Astrocyte of the cerebellum (primary cell): ENCODE results near the gene EPHX1.

ENCODE experiments used
- DNase-seq: peaks from one replicate; pipeline ENCODE4 v3.0.0-alpha.2; 2011; ENCODE audit warnings: low read depth
- H3K4me3 ChIP-seq: 2 replicates; pipeline ENCODE4 v1.5.1; 2011; ENCODE audit warnings: mild to moderate bottlenecking, low read depth, low read length, moderate library complexity
- CTCF ChIP-seq: IDR thresholded peaks from 2 replicates; pipeline ENCODE4 v1.5.1; 2012; ENCODE audit warnings: low read length, low read depth, moderate library complexity, mild to moderate bottlenecking; ENCODE audit errors: missing control alignments
- in situ Hi-C: cut with HindIII; loops from 2 replicates; pipeline ENCODE4 v1.10.0; 2017; ENCODE audit warnings: low sequenced_read_pairs

Gene EPHX1

DNA sequence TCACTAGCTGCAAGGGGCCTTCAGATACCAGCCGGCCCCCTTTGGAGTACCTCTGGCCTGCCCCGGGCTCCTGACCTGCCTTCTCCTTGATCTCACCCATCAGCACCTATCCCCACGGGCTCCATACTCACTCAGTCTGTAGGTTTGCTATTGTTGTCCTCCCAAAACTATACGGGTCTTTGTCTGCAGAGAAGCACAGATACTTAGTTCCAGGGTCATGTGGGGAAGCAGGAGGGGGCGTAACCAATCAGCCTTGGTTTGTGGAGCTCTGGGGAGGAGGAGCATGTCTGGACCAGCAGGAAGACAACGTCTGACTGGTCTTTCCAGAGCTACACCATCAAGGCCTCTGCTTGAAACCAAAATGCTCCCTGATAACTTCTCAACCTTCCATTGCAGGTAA, 57.1 kb downstream of the EPHX1 start:
- DNase-seq: no peak
- TF ChIP-seq CTCF: no peak
- in situ Hi-C loops: no loop called here
- H3K4me3 ChIP-seq: no peak overlapping the region

DNA sequence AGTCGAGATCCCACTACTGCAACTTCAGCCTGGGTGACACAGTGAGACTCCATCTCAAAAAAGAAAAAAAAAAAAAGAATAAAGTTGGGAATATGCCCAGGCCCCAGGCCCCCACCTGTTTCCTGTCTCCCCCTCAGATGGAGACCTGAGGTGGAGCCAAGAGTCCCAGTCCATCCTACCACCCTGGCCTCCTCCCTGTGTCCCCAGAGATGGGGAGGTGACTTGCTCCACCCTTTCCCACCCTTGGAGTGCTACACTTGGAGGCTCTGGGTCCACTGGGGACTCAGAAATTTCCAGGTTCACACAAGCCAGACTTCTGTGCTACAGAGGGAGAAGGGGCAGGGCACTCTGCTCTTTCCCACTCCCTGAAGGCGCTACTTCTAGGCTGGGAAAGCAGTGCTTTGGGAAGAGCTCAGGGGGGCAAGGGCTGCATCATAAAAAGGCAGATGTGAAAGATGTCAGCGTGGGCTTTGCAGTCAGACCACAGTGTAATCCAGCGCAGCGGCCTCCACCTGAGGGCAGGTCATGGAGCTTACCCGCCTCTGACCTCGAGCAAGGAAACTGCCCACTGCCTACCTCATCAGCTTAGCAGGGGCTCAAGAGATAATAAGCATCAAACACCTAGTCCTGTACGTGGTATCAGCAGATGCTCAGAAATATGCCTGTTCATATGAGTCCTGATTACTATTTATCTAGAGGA, 58.9 kb downstream of the EPHX1 start:
- no peak overlapping the region for H3K4me3 ChIP-seq
- no peak for TF ChIP-seq CTCF
- no peak for DNase-seq
- in situ Hi-C loops: no loop called here

- in situ Hi-C loops: no loop called here
- H3K4me3 ChIP-seq: no peak overlapping the region
- DNase-seq: no peak
- no peak for TF ChIP-seq CTCF
These were observed 61.0 kb downstream of the EPHX1 start for GRCh38 chr1:225870911-225871310.

- no peak for DNase-seq
- H3K4me3 ChIP-seq: no peak overlapping the region
- no peak for TF ChIP-seq CTCF
- in situ Hi-C loops: no loop called here
These were observed 61.6 kb downstream of the EPHX1 start for GRCh38 chr1:225871359-225872074.

DNA sequence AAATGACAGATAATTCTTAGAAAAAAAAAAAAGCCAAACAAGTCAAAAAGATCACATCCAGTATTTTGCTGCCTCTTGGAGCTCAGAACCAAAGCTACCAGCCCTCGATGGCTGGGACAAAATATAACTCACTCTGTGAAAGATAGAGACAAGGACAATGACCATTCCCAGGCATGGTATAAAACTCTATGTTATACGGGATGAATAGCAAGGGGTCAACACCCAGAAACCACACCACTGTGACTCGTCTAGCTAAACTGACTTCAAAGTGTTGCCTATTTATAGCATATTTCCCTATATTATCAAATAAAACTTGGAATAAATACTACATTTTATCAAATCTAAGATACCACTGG, 62.1 kb downstream of the EPHX1 start:
- in situ Hi-C loops: no loop called here
- DNase-seq: no peak
- no peak overlapping the region for H3K4me3 ChIP-seq
- TF ChIP-seq CTCF: no peak

GRCh38 chr1:225873281-225873850, 63.4 kb downstream of the EPHX1 start:
- no peak for DNase-seq
- TF ChIP-seq CTCF: no peak
- no peak overlapping the region for H3K4me3 ChIP-seq
- in situ Hi-C loops: no loop called here
